ENCODE measurements around the gene IRAK1BP1.
"Not testable (repeated sequence)": the region's sequence is repeated elsewhere in the genome, so short reads cannot be mapped to it uniquely, and the experiment has no call there.

Gene IRAK1BP1

DNA sequence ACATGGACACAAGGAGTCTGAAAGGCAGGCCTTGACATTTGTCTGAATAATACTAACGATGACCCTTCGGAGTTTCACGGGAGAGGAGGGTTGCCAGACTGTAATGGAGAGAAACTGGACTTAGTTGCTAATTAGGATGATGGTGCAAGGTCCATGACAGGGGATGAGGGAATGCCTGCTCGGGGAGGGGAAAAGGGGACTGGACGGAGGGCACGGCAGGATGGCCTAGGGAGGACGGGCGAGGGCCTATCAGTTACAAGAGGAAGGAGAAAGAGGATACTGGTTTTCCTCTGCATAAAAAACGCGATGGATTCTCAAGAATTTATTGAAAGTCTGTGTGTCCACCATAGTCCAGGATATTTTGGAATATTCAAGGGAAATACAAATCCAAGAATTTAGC, 42.7 kb downstream of the IRAK1BP1 start:
- peak overlapping the region; percentile 45 for H3K4me3 ChIP-seq (ENCODE audit: low read depth, low read length)
- no peak for DNase-seq (ENCODE audit: low read depth)
- in situ Hi-C loops (cut with HindIII; ENCODE audit: low sequenced_read_pairs): no loop called here

DNA sequence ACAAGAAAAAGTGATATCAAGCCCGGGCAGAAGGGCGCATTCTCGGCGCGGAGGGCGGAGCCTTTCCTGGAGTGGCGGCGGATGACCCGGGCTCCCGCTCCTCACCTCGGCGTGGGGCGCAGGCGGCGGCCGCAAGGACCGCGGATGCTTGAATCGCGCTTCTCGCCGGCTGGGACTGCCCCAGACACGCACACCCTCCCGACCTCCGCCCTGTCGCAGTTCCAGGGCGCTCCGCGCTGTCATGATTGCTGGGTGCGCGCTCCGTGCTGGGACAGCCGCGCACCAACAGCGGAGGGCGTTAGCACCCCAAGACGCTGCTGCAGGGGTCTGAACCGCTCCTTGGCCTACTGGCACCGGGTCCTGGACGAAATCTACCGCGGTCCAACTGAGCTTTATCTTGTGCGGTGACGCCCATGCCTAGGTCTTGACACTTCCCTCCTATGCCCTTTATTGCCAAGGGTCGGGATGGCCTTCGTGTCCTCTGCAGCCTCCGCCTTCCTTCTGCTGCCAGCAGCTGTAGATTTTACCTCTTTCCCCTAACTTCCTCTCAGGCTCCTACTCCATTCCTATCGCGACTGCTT, 43.3 kb downstream of the IRAK1BP1 start:
- TF ChIP-seq, protein P1, sequence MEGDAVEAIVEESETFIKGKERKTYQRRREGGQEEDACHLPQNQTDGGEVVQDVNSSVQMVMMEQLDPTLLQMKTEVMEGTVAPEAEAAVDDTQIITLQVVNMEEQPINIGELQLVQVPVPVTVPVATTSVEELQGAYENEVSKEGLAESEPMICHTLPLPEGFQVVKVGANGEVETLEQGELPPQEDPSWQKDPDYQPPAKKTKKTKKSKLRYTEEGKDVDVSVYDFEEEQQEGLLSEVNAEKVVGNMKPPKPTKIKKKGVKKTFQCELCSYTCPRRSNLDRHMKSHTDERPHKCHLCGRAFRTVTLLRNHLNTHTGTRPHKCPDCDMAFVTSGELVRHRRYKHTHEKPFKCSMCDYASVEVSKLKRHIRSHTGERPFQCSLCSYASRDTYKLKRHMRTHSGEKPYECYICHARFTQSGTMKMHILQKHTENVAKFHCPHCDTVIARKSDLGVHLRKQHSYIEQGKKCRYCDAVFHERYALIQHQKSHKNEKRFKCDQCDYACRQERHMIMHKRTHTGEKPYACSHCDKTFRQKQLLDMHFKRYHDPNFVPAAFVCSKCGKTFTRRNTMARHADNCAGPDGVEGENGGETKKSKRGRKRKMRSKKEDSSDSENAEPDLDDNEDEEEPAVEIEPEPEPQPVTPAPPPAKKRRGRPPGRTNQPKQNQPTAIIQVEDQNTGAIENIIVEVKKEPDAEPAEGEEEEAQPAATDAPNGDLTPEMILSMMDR (IDR thresholded peaks at IDR 0.05; ENCODE audit: low read depth, low read length, missing control alignments): no peak
- DNase-seq (ENCODE audit: low read depth): no peak
- H3K4me3 ChIP-seq (ENCODE audit: low read depth, low read length): peak overlapping the region; percentile 45
- in situ Hi-C loops (cut with HindIII; ENCODE audit: low sequenced_read_pairs): no loop called here

More for the DNA sequence above, 42.7 kb downstream of the IRAK1BP1 start:
- TF ChIP-seq, protein P1 (IDR thresholded peaks at IDR 0.05; ENCODE audit: low read depth, low read length, missing control alignments): no peak

DNA sequence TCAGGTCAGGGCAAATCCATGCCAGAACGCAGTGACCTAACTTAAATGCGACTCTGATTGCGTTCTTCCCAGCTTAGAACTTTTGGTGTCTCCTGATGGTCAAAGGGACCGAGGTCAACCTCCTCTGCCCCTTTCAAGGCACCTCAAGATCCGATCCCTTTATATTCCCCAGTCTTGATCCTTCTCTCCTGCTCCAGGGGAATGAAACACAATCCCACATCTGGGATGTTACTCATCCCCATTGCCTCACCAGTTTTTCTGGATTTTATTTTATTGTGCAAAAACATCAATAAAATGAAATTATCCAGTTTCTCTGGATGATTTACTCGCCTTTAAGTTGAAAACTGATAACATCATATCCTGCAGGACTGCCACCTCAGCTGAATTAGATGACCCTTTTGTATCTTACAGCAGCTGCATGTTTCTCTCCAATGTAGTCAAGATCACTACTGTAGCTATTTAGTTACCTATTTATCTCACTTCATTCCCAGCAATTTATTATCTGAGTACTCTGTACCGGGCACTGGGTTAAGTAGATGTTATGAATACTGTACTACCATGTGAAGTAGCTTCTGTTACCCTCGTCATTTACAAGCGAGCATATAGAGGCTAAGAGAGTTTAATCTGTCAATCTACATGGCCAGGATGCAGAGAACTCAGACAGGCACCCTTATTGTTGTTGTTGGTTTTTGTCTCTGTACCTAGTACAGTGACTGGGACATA, 44.0 kb downstream of the IRAK1BP1 start:
- in situ Hi-C loops (cut with HindIII; ENCODE audit: low sequenced_read_pairs): no loop called here
- no peak overlapping the region for H3K4me3 ChIP-seq (ENCODE audit: low read depth, low read length)
- TF ChIP-seq, protein P1 (IDR thresholded peaks at IDR 0.05; ENCODE audit: low read depth, low read length, missing control alignments): no peak
- no peak for DNase-seq (ENCODE audit: low read depth)

DNA sequence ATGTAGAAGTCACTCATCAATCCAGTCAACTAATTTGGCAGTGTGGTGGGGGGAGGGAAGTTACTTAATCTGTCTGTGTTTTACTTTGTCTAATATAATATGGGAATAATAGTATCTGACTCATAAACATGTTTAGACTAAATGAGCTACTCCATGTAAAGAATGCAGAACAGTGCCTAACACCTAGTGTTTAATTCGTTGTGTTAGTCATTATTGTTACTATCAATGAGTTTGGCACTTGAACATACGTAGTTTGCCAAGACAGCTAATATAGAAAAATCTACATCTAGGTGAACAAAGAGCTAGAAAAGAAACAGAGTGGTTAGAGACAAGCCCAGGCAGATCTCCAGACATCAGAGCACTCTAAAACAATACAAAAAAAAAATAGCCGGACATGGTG, 49.1 kb downstream of the IRAK1BP1 start:
- no peak for DNase-seq (ENCODE audit: low read depth)
- TF ChIP-seq, protein P1 (IDR thresholded peaks at IDR 0.05; ENCODE audit: low read depth, low read length, missing control alignments): no peak
- H3K4me3 ChIP-seq (ENCODE audit: low read depth, low read length): no peak overlapping the region
- in situ Hi-C loops (cut with HindIII; ENCODE audit: low sequenced_read_pairs): no loop called here

DNA sequence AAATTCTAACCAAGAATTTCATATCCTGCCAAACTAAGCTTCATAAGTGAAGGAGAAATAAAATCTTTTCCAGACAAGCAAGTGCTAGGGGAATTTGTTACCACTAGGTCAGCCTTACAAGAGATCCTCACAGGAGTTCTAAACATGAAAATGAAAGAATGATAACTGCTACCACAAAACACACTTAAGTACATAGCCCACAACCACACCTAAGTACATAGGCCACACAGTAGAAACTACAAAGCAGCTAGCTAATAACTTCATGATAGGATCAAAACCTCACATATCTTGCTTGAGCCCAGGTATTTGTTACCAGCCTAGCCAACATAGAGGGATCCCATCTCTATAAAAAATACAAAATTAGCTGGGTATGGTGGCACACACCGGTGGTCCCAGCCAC, 50.4 kb downstream of the IRAK1BP1 start:
- no peak overlapping the region for H3K4me3 ChIP-seq (ENCODE audit: low read depth, low read length)
- in situ Hi-C loops (cut with HindIII; ENCODE audit: low sequenced_read_pairs): no loop called here
- DNase-seq (ENCODE audit: low read depth): no peak
- TF ChIP-seq, protein P1 (IDR thresholded peaks at IDR 0.05; ENCODE audit: low read depth, low read length, missing control alignments): no peak

DNA sequence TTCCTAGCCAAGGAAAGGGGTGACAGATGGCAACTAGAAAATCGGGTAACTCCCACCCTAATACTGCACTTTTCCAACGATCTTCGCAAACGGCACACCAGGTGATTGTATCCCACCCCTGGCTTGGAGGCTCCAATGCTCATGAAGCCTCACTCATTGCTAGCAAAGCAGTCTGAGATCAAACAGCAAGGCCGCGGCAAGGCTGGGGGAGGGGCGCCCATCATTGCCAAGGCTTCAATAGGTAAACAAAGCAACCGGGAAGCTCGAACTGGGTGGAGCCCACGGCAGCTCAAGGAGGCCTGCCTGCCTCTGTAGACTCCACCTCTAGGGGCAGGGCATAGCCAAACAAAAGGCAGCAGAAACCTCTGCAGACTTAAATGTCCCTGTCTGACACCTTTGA, 53.8 kb downstream of the IRAK1BP1 start:
- DNase-seq (ENCODE audit: low read depth); in situ Hi-C loops (cut with HindIII; ENCODE audit: low sequenced_read_pairs); H3K4me3 ChIP-seq (ENCODE audit: low read depth, low read length): not testable (repeated sequence)

DNA sequence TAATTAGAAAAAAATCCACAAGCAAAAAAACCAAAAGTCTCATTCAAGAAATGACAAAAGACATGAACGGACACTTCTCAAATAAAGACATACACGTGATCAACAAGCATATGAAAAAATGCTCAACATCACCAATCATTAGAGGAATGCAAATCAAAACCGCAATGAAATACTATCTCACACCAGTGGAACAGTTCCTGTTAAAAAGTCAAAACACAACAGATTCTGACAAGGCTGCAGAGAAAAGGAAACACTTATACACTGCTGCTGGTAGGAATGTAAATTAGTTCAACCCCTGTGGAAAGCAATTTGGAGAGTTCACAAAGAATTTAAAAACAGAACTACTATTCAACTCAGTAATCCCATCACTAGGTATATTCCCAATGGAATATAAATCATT, 58.0 kb downstream of the IRAK1BP1 start:
- DNase-seq (ENCODE audit: low read depth): no peak
- no peak overlapping the region for H3K4me3 ChIP-seq (ENCODE audit: low read depth, low read length)
- TF ChIP-seq, protein P1 (IDR thresholded peaks at IDR 0.05; ENCODE audit: low read depth, low read length, missing control alignments): no peak
- in situ Hi-C loops (cut with HindIII; ENCODE audit: low sequenced_read_pairs): no loop called here
